ENCODE results near the gene LDHAL6B.

LDHAL6B gene

GRCh38 chr15:59223736-59224135 lies 17.1 kb downstream of the LDHAL6B start:
- no peak for TF ChIP-seq CTCF (conservative IDR thresholded peaks at IDR 0.05; ENCODE audit: control insufficient read depth, insufficient read depth, low read depth, low read length)
- no peak overlapping the region for H3K4me3 ChIP-seq (ENCODE audit: control insufficient read depth, low read depth, low read length)
- DNase-seq (ENCODE audit: low read depth) = peak; percentile 38

- H3K4me3 ChIP-seq (ENCODE audit: control insufficient read depth, low read depth, low read length) = no peak overlapping the region
- no peak for DNase-seq (ENCODE audit: low read depth)
- TF ChIP-seq CTCF (conservative IDR thresholded peaks at IDR 0.05; ENCODE audit: control insufficient read depth, insufficient read depth, low read depth, low read length) = no peak
Observed at GRCh38 chr15:59224474-59224873, 17.8 kb downstream of the LDHAL6B start.

GRCh38 chr15:59227021-59227420 lies 20.4 kb downstream of the LDHAL6B start:
- no peak overlapping the region for H3K4me3 ChIP-seq (ENCODE audit: control insufficient read depth, low read depth, low read length)
- no peak for DNase-seq (ENCODE audit: low read depth)
- TF ChIP-seq CTCF (conservative IDR thresholded peaks at IDR 0.05; ENCODE audit: control insufficient read depth, insufficient read depth, low read depth, low read length) = no peak

- no peak overlapping the region for H3K4me3 ChIP-seq (ENCODE audit: control insufficient read depth, low read depth, low read length)
Observed at GRCh38 chr15:59229015-59229414, 22.4 kb downstream of the LDHAL6B start.

GRCh38 chr15:59229453-59229852 lies 22.8 kb downstream of the LDHAL6B start:
- no peak for DNase-seq (ENCODE audit: low read depth)
- H3K4me3 ChIP-seq (ENCODE audit: control insufficient read depth, low read depth, low read length) = no peak overlapping the region
- TF ChIP-seq CTCF (conservative IDR thresholded peaks at IDR 0.05; ENCODE audit: control insufficient read depth, insufficient read depth, low read depth, low read length) = no peak

More at GRCh38 chr15:59229015-59229414, 22.4 kb downstream of the LDHAL6B start:
- no peak for TF ChIP-seq CTCF (conservative IDR thresholded peaks at IDR 0.05; ENCODE audit: control insufficient read depth, insufficient read depth, low read depth, low read length)
- DNase-seq (ENCODE audit: low read depth) = no peak

- H3K4me3 ChIP-seq (ENCODE audit: control insufficient read depth, low read depth, low read length) = no peak overlapping the region
- DNase-seq (ENCODE audit: low read depth) = no peak
- no peak for TF ChIP-seq CTCF (conservative IDR thresholded peaks at IDR 0.05; ENCODE audit: control insufficient read depth, insufficient read depth, low read depth, low read length)
Observed at GRCh38 chr15:59230531-59231055, 23.9 kb downstream of the LDHAL6B start.

GRCh38 chr15:59232476-59232875 lies 25.8 kb downstream of the LDHAL6B start:
- H3K4me3 ChIP-seq (ENCODE audit: control insufficient read depth, low read depth, low read length) = no peak overlapping the region
- peak; percentile 94 for DNase-seq (ENCODE audit: low read depth)
- no peak for TF ChIP-seq CTCF (conservative IDR thresholded peaks at IDR 0.05; ENCODE audit: control insufficient read depth, insufficient read depth, low read depth, low read length)

Measured in fibroblast of mammary gland (primary cell).